ENCODE results near the gene DHX38.
A peak's percentile ranks its signal among the peaks of the same experiment; 100 is the strongest.

DHX38 gene

DNA sequence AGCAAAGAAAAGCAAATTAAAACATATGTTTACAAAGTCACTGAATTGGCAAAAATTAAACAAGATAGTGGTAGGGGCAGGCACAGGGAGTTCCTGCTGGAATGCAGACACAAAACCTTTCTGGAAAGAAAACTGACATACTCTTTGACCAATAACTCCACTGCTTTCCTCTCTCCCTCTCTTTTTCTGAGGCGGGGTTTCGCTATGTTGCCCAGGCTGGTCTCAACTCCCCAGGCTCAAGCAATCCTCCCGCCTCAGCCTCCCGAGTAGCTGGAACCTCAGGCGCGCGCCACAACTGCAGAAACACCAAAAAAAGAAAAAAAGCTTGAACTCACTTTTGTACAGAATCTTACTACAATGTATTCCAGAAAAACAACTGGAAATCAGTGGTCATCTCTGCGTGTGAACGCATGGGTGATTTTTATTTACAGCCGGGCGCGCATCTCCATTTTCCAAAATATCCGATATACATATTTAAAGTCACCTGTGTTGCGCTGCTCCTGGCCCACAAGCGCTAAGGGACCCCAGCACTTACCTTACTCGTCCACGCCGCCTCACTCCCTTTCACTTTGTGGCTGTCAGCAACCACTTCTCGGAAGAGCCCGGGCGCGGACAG, 707 bp upstream of the DHX38 start:
- TF ChIP-seq, protein P1, sequence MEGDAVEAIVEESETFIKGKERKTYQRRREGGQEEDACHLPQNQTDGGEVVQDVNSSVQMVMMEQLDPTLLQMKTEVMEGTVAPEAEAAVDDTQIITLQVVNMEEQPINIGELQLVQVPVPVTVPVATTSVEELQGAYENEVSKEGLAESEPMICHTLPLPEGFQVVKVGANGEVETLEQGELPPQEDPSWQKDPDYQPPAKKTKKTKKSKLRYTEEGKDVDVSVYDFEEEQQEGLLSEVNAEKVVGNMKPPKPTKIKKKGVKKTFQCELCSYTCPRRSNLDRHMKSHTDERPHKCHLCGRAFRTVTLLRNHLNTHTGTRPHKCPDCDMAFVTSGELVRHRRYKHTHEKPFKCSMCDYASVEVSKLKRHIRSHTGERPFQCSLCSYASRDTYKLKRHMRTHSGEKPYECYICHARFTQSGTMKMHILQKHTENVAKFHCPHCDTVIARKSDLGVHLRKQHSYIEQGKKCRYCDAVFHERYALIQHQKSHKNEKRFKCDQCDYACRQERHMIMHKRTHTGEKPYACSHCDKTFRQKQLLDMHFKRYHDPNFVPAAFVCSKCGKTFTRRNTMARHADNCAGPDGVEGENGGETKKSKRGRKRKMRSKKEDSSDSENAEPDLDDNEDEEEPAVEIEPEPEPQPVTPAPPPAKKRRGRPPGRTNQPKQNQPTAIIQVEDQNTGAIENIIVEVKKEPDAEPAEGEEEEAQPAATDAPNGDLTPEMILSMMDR (IDR thresholded peaks at IDR 0.05; ENCODE audit: low read depth, low read length) = no peak
- peak; percentile 22 for DNase-seq (ENCODE audit: extremely low read depth, low read depth)

GRCh38 chr16:72094266-72094610, 591 bp downstream of the DHX38 start:
- no peak for DNase-seq (ENCODE audit: extremely low read depth, low read depth)

DNA sequence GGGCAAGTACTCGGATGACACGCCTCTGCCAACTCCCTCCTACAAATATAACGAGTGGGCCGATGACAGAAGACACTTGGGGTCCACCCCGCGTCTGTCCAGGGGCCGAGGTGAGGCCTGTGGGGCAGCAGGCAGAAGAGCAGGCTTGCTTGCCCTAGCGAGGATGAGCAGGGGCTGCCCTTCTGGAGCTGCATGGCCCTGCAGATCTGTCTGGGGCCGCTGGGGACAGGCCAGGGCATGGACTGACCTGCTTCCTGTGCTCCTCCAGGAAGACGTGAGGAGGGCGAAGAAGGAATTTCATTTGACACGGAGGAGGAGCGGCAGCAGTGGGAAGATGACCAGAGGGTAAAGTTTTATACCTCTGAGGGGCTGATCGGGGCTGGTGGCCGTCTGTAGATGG, 5.3 kb downstream of the DHX38 start:
- no peak for DNase-seq (ENCODE audit: extremely low read depth, low read depth)
- TF ChIP-seq, protein P1 (IDR thresholded peaks at IDR 0.05; ENCODE audit: low read depth, low read length) = no peak

More at GRCh38 chr16:72094266-72094610, 591 bp downstream of the DHX38 start:
- TF ChIP-seq, protein P1 (IDR thresholded peaks at IDR 0.05; ENCODE audit: low read depth, low read length) = no peak

DNA sequence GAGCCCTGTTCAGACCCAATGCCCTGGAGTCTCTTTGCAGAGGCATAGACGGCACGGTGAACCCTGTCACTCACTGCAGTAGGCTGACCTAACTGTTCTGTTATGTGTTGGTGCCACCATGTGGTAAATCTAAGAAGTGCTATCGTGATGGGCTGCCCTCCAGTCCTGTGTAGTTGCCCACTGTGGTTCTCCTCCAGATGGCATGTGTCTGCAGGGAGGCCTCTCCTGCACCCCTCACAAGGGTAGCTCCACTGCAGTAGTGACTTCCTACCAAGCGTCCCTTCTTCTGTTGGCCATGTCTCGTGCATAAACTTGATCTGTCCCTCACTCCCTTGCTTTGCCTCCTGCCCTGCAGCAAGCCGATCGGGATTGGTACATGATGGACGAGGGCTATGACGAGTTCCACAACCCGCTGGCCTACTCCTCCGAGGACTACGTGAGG, 5.8 kb downstream of the DHX38 start:
- no peak for DNase-seq (ENCODE audit: extremely low read depth, low read depth)
- TF ChIP-seq, protein P1 (IDR thresholded peaks at IDR 0.05; ENCODE audit: low read depth, low read length) = peak; percentile 48

GRCh38 chr16:72101195-72101594, 7.5 kb downstream of the DHX38 start:
- TF ChIP-seq, protein P1 (IDR thresholded peaks at IDR 0.05; ENCODE audit: low read depth, low read length) = no peak
- no peak for DNase-seq (ENCODE audit: extremely low read depth, low read depth)

DNA sequence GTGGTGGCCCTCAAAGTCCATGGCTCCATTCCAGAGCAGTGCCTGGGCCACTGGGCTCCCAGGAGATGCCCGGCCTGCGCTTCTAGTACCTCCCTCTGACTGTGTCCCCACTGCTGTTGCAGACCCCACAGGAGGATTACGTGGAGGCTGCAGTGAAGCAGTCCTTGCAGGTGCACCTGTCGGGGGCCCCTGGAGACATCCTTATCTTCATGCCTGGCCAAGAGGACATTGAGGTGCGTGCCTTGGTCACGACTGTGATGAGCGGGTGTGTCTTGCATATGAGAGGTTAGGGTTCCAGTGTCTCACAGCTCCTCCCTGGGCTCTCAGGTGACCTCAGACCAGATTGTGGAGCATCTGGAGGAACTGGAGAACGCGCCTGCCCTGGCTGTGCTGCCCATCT, 11.3 kb downstream of the DHX38 start:
- no peak for DNase-seq (ENCODE audit: extremely low read depth, low read depth)
- TF ChIP-seq, protein P1 (IDR thresholded peaks at IDR 0.05; ENCODE audit: low read depth, low read length) = no peak

DNA sequence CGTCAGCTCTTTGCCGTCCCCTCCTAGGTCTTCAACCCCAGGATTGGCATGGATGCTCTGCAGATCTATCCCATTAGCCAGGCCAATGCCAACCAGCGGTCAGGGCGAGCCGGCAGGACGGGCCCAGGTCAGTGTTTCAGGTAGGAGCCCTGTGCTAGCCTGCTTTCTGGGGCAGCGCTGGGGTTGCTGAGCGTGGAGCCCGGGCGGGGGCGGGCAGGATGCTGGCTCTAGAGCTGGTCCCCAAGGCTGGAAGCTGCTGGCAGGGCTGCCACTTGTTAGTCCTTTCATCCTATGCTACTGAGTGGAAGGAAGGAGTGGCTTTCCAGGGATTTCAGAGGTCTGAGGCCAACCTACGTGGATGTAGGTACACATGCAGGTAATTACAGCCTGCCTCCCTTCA, 12.3 kb downstream of the DHX38 start:
- TF ChIP-seq, protein P1 (IDR thresholded peaks at IDR 0.05; ENCODE audit: low read depth, low read length) = no peak
- DNase-seq (ENCODE audit: extremely low read depth, low read depth) = no peak

All from AG09319 (cell line).